GM21576 (cell line): ENCODE results near the gene TOMM7.

Experiments used
- ATAC-seq: cut with Tn5 transposase; IDR thresholded peaks from one replicate; pipeline ENCODE4 v1.9.1; 2021; ENCODE audit warnings: mild to moderate bottlenecking, moderate library complexity; ENCODE audit not compliant: unreplicated experiment

The TOMM7 gene

GRCh38 chr7:22822486-22823141, at the start of gene TOMM7:
Gene TOMM7, minus strand, starts transcription at chr7:22822849. Its CDS starts 70 bp downstream, at chr7:22822779.
- peak; percentile 83 for ATAC-seq

GRCh38 chr7:22872096-22872807, 49.6 kb upstream of the TOMM7 start:
- ATAC-seq: peak; percentile 94

GRCh38 chr7:22871661-22872060, 49.0 kb upstream of the TOMM7 start:
- ATAC-seq: no peak

- ATAC-seq: no peak
Observed at GRCh38 chr7:22868509-22868908, 45.9 kb upstream of the TOMM7 start.

GRCh38 chr7:22867589-22867988, 44.9 kb upstream of the TOMM7 start:
- ATAC-seq: no peak

- ATAC-seq: no peak
Observed at GRCh38 chr7:22867003-22867402, 44.4 kb upstream of the TOMM7 start.

GRCh38 chr7:22865602-22865960, 42.9 kb upstream of the TOMM7 start:
- ATAC-seq: no peak

- no peak for ATAC-seq
Observed at GRCh38 chr7:22864855-22865601, 42.4 kb upstream of the TOMM7 start.

GRCh38 chr7:22864301-22864700, 41.7 kb upstream of the TOMM7 start:
- no peak for ATAC-seq

GRCh38 chr7:22863156-22863899, 40.7 kb upstream of the TOMM7 start:
- ATAC-seq: no peak

GRCh38 chr7:22861576-22861975, 38.9 kb upstream of the TOMM7 start:
- no peak for ATAC-seq

- no peak for ATAC-seq
Observed at GRCh38 chr7:22860784-22861482, 38.3 kb upstream of the TOMM7 start.

GRCh38 chr7:22860337-22860736, 37.7 kb upstream of the TOMM7 start:
- ATAC-seq: no peak

GRCh38 chr7:22859641-22860290, 37.1 kb upstream of the TOMM7 start:
- ATAC-seq: no peak

- no peak for ATAC-seq
Observed at GRCh38 chr7:22858640-22859561, 36.3 kb upstream of the TOMM7 start.

GRCh38 chr7:22858274-22858639, 35.6 kb upstream of the TOMM7 start:
- no peak for ATAC-seq

- no peak for ATAC-seq
Observed at GRCh38 chr7:22856416-22856815, 33.8 kb upstream of the TOMM7 start.

GRCh38 chr7:22855049-22855392, 32.4 kb upstream of the TOMM7 start:
- ATAC-seq: no peak
